Psoas muscle (tissue), 8 donors: ENCODE results near the gene PKM. TPM values are rescaled to one million over a fixed set of nuclear protein-coding genes. Genes with fewer than 3 reads are reported as not detected.

Source experiments
- ATAC-seq, 4 donors: fragments of 200-7000 bp; cut with Tn5 transposase; one replicate each; pipeline ENCODE4 v1.9.1; 2020; ENCODE audit warnings: moderate library complexity in 3 of 4, mild to moderate bottlenecking in 2 of 4
- DNase-seq, 2 donors: peaks; one replicate each; pipeline ENCODE4 v3.0.0-alpha.2; 2020
- H3K27ac ChIP-seq: fragments of 200-600 bp; one replicate; pipeline ENCODE4 v1.8.0; 2022
- H3K27me3 ChIP-seq, 3 donors: fragments of 200-600 bp in 1 of 3; one replicate each; pipeline versions ENCODE4 v1.6.1 to v1.8.0; 2013 to 2022; ENCODE audit warnings: low read length in 2 of 3, mild to moderate bottlenecking in 2 of 3, moderate library complexity in 1 of 3; ENCODE audit not compliant: insufficient read depth in 3 of 3
- H3K36me3 ChIP-seq, 2 donors: fragments of 200-600 bp in 1 of 2; one replicate each; pipeline versions ENCODE4 v1.6.1 to v1.8.0; 2013 to 2022; ENCODE audit warnings: low read depth in 1 of 2, mild to moderate bottlenecking in 1 of 2, moderate library complexity in 1 of 2; ENCODE audit not compliant: insufficient read depth in 1 of 2
- H3K4me1 ChIP-seq: fragments of 200-600 bp; one replicate; pipeline ENCODE4 v1.8.0; 2022
- H3K4me3 ChIP-seq: fragments of 200-600 bp; one replicate; pipeline ENCODE4 v1.8.0; 2022; ENCODE audit warnings: mild to moderate bottlenecking
- H3K9me3 ChIP-seq: fragments of 200-600 bp; one replicate; pipeline ENCODE4 v1.8.0; 2022
- CTCF ChIP-seq: fragments of 200-600 bp; IDR thresholded peaks from one replicate; pipeline ENCODE4 v1.8.0; 2022; ENCODE audit warnings: antibody characterized with exemption
- WGBS, 3 donors: extraction: QIAGEN DNeasy Blood & Tissue Kit; methylation state at CpG; one replicate each; pipeline versions ENCODE4 v1.1.6 to v1.1.7; 2013; 5-methylcytosine and 5-hydroxymethylcytosine counted together
- intact Hi-C, 2 donors: fragments of 100-400 bp; cut with DNase I; formaldehyde crosslinking; loops; one replicate each; pipeline versions ENCODE4 v1.11.0 to v1.14.2; 2022
- polyA plus RNA-seq, 3 donors: library from polyadenylated mRNA; stranded (reverse); fragments of 200-250 nt; gene quantifications; one replicate each; pipeline ENCODE4 v1.2.3, GENCODE V29; 2013
- total RNA-seq, 4 donors: library from RNA; stranded (reverse); fragmentation: NEBNext Ultra II Directional in 2 of 4; extraction: Animal tissue kit (Norgen Biotek cat#: 25700) in 2 of 4; gene quantifications; one replicate each; pipeline versions ENCODE4 v1.2.1 to v1.2.4, GENCODE V29; 2021 to 2023
- donor health status: healthy with polysubstance abuse.
- donor health status: DM: no; HTN: no; CAD: no; lungs with moderate emphysema.
- donor health status: Bipolar disorder and iron deficiency.
- donor health status: healthy.
- donor health status: DM: yes; HTN: yes; CAD: no.
- donor health status: DM: no; HTN: no; CAD: no.
- donor health status: DM: no; HTN: no; CAD: no.
- donor health status: DM: yes; HTN: yes; CAD: no.

Gene PKM
- total and polyA plus RNA-seq, 7 donors: 513 to 1,170 (median 958) TPM

DNA sequence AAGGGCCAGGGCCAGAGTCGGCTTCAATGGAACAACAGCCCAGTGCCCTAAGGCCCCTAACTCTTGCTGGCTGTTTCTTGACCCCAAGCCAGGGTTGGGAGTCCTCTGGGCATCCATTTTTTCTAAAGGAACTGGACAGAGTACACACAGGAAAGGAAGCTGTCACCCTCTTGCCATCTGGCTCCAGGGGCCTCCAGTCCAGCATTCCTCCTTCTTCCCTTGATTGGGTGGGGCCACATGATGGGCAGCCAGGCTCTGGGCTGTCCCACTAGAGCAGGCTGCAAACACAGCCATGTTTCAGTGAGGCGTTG is 31.8 kb downstream of the PKM start:
- intact Hi-C loops: loop anchor here (2.0 to 5.0 kb wide), 3 partner anchors 33 to 88 kb away; partner anchors contain the start of gene PKM (in 1 of the 2)
- no peak overlapping the region for H3K4me3 ChIP-seq
- DNase-seq (no peak), ATAC-seq (no peak)
- H3K36me3 ChIP-seq: peaks cover 13 to 54% of the 10 kb centered on the region in 2 donors
- no peaks in the 10 kb centered on the region for H3K9me3 ChIP-seq
- 73 to 75% (median 74%) methylated on average over 2 of the region's 2 CpGs for WGBS, 3 donors
- no peak overlapping the region for H3K27ac ChIP-seq
- TF ChIP-seq CTCF: no peak
- no peaks in the 10 kb centered on the region for H3K27me3 ChIP-seq
- H3K4me1 ChIP-seq: peaks cover 43% of the 10 kb centered on the region

DNA sequence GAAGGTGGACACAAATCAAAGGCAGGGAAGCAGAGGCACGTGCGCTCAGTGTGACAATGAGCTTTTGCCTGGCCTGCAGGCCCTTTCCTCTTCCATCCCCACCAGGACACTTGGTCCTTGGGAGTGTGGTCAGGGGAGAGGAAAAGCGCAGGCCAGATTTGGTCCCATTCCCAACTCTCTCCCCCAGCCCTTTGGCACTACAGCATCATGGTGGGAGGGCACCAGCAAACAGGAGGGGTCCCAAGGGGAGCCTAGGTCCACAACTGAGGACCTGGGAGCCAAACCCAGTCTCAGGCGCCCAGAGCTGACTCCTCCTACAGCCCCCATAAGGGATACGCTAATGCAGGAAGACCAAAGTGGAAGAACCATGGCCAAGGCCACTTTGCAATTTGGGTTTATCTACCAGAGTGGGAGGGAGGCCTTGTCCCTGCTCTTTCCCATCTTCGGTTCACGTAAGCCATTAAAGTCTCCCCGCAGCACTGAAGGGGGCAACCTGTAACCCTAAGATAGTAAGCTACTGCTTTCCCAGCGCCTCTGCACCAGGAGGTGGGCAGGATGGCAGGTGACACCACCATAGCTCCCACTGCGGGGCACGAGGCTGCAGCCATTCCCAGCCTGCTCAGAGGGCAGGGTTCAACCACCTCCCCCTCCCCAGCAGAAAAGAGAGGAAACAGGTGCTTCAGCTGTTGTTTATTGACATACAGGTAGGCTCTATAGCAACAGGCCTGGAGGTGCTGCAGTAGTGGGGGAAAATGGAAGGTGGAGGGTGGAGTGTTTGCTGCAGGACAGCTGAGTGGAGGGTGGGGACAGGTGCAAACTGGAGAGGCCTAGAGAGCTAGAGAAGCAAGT is 32.4 kb downstream of the PKM start:
- no peak for ATAC-seq
- Histone ChIP-seq H3K27ac (no peak overlapping the region), H3K9me3 (no peaks in the 10 kb centered on the region), H3K4me3 (no peak overlapping the region), H3K36me3 (peaks cover 13 to 49% of the 10 kb centered on the region in 2 donors), H3K4me1 (peaks cover 37% of the 10 kb centered on the region), H3K27me3 (no peaks in the 10 kb centered on the region)
- intact Hi-C loops: loop anchor here (2.0 to 5.0 kb wide), 3 partner anchors 34 to 88 kb away; partner anchors contain the start of gene PKM (in 1 of the 2)
- DNase-seq: no peak
- WGBS, 3 donors: 61 to 75% (median 67%) methylated on average over 11 of the region's 11 CpGs
- no peak for TF ChIP-seq CTCF

GRCh38 chr15:72197460-72198355 is 33.3 kb downstream of the PKM start, which contains the start of gene GRAMD2A:
TSS of gene GRAMD2A (minus strand) at chr15:72197787.
- TF ChIP-seq CTCF: no peak
- Histone ChIP-seq H3K4me3 (peak within 1 kb of the TSS; percentile 62), H3K9me3 (no peaks in the 10 kb centered on the region), H3K36me3 (peaks cover 11 to 40% of the 10 kb centered on the region in 2 donors), H3K27me3 (no peaks in the 10 kb centered on the region), H3K27ac (no peak within 1 kb of the TSS), H3K4me1 (peaks cover 28% of the 10 kb centered on the region)
- ATAC-seq: peak in 3 of 4 donors; percentile 12 to 21 (median 18)
- DNase-seq: peak in 1 of 2 donors; percentile 34
- 7 to 23% (median 19%) methylated on average over 33 to 82 of the region's 83 CpGs for WGBS, 3 donors
- intact Hi-C loops: loop anchor here (2.0 to 5.0 kb wide), 3 partner anchors 35 to 89 kb away; partner anchors contain the start of gene PKM (in 1 of the 2)

GRCh38 chr15:72197041-72197459 is 33.9 kb downstream of the PKM start:
- peak overlapping the region; percentile 62 for H3K4me3 ChIP-seq
- no peaks in the 10 kb centered on the region for H3K27me3 ChIP-seq
- peaks cover 21% of the 10 kb centered on the region for H3K4me1 ChIP-seq
- DNase-seq: no peak
- H3K9me3 ChIP-seq: no peaks in the 10 kb centered on the region
- H3K36me3 ChIP-seq: peaks cover 10 to 33% of the 10 kb centered on the region in 2 donors
- no peak overlapping the region for H3K27ac ChIP-seq
- ATAC-seq: no peak
- 12 to 18% (median 16%) methylated on average over 33 to 35 of the region's 35 CpGs for WGBS, 3 donors
- intact Hi-C loops: loop anchor here in 1 of 2 donors (5.0 kb wide), 1 partner anchor 35 kb away; the partner anchor contains the start of gene PKM
- no peak for TF ChIP-seq CTCF
